ENCODE measurements around the gene C2CD4C. TPM values are rescaled to one million over a fixed set of nuclear protein-coding genes. Genes with fewer than 3 reads are reported as not detected.

Gene C2CD4C
- total RNA-seq, 1 experiment from 2014 or later: 13.6 TPM

- POLR2A ChIA-PET: interaction anchor here (0.7 kb wide), 1 partner anchor 33 kb away, joined by 3 read pairs; no protein-coding TSS in a partner anchor
- no peak for ATAC-seq
Observed at GRCh38 chr19:447064-447426, 38.1 kb upstream of the C2CD4C start.

GRCh38 chr19:444677-445210 is 35.8 kb upstream of the C2CD4C start:
- no peak for TF ChIP-seq POLR2AphosphoS5 (IDR thresholded peaks at IDR 0.05; ENCODE audit: low read depth, low read length)
- TF ChIP-seq CTCF (IDR thresholded peaks at IDR 0.05): no peak
- TF ChIP-seq SIN3A (IDR thresholded peaks at IDR 0.05; ENCODE audit: borderline replicate concordance, insufficient read depth, low read depth, low read length): no peak
- TF ChIP-seq REST (IDR thresholded peaks at IDR 0.05; ENCODE audit: insufficient read depth in 1 of 2, low read depth in 2 of 2, low read length in 1 of 2): no peak
- no peak for TF ChIP-seq TCF7L2 (IDR thresholded peaks at IDR 0.05; ENCODE audit: low read depth, low read length)
- ATAC-seq: no peak
- Histone ChIP-seq H3K36me3 (ENCODE audit: control insufficient read depth, insufficient read depth, low read length) (no peaks in the 10 kb centered on the region), H3K27me3 (ENCODE audit: control insufficient read depth, insufficient read depth, low read length) (no peaks in the 10 kb centered on the region), H3K4me1 (ENCODE audit: control insufficient read depth, insufficient read depth, low read length) (no peaks in the 10 kb centered on the region), H3K9me3 (ENCODE audit: control insufficient read depth, insufficient read depth, low read depth, low read length) (no peaks in the 10 kb centered on the region), H3K27ac (ENCODE audit: low read length) (no peak overlapping the region), H3K4me3 (ENCODE audit: low read depth in 2 of 2, low read length in 2 of 2) (no peak overlapping the region)
- CTCF ChIA-PET: no interaction called here
- DNase-seq (ENCODE audit: low read depth, low spot score): no peak
- in situ Hi-C loops (cut with HindIII; ENCODE audit: low pct_unique_long_range_greater_than_20kb, low sequenced_read_pairs): no loop called here
- intact Hi-C loops (cut with micrococcal nuclease; ENCODE audit: unreplicated experiment): no loop called here
- no TSS peak for BruUV-seq (replicated peaks)
- POLR2A ChIA-PET: no interaction called here

More at GRCh38 chr19:447064-447426, 38.1 kb upstream of the C2CD4C start:
- intact Hi-C loops (cut with micrococcal nuclease; ENCODE audit: unreplicated experiment) (no loop called here), in situ Hi-C loops (cut with HindIII; ENCODE audit: low pct_unique_long_range_greater_than_20kb, low sequenced_read_pairs) (no loop called here)
- TF ChIP-seq TCF7L2 (IDR thresholded peaks at IDR 0.05; ENCODE audit: low read depth, low read length) (no peak), CTCF (IDR thresholded peaks at IDR 0.05) (no peak), REST (IDR thresholded peaks at IDR 0.05; ENCODE audit: insufficient read depth in 1 of 2, low read depth in 2 of 2, low read length in 1 of 2) (no peak)
- no TSS peak for BruUV-seq (replicated peaks)
- no peaks in the 10 kb centered on the region for H3K4me1 ChIP-seq (ENCODE audit: control insufficient read depth, insufficient read depth, low read length)
- H3K9me3 ChIP-seq (ENCODE audit: control insufficient read depth, insufficient read depth, low read depth, low read length): no peaks in the 10 kb centered on the region
- no peak for DNase-seq (ENCODE audit: low read depth, low spot score)
- H3K27ac ChIP-seq (ENCODE audit: low read length): no peak overlapping the region
- H3K27me3 ChIP-seq (ENCODE audit: control insufficient read depth, insufficient read depth, low read length): no peaks in the 10 kb centered on the region
- H3K36me3 ChIP-seq (ENCODE audit: control insufficient read depth, insufficient read depth, low read length): no peaks in the 10 kb centered on the region
- CTCF ChIA-PET: no interaction called here
- no peak overlapping the region for H3K4me3 ChIP-seq (ENCODE audit: low read depth in 2 of 2, low read length in 2 of 2)
